Astrocyte (in vitro differentiated cells and primary cell): ENCODE measurements around the gene GABBR2. TPM values are rescaled to one million over a fixed set of nuclear protein-coding genes. Genes with fewer than 3 reads are reported as not detected.

Source experiments
- DNase-seq: peaks from one replicate; pipeline ENCODE4 v3.0.0-alpha.2; 2010; ENCODE audit warnings: low read depth
- FAIRE-seq: peaks from 2 replicates; lab custom pipeline; 2011; peaks lifted over from hg19 to GRCh38; lab: Jason Lieb, UNC
- H2AFZ ChIP-seq: 2 replicates; pipeline ENCODE4 v1.6.0; 2012; ENCODE audit warnings: low read depth, low read length, inconsistent platforms
- H3K27ac ChIP-seq: 2 replicates; pipeline ENCODE4 v1.5.1; 2011; ENCODE audit warnings: low read depth, low read length, inconsistent platforms
- H3K27me3 ChIP-seq: 2 replicates; pipeline ENCODE4 v1.6.0; 2011; ENCODE audit warnings: low read length, inconsistent platforms; ENCODE audit not compliant: insufficient read depth
- H3K36me3 ChIP-seq: 2 replicates; pipeline ENCODE4 v1.5.1; 2011; ENCODE audit warnings: low read length, inconsistent platforms; ENCODE audit not compliant: insufficient read depth
- H3K4me1 ChIP-seq: 2 replicates; pipeline ENCODE4 v1.5.1; 2011; ENCODE audit warnings: low read length, inconsistent platforms; ENCODE audit not compliant: insufficient read depth
- H3K4me2 ChIP-seq: 2 replicates; pipeline ENCODE4 v1.6.0; 2012; ENCODE audit warnings: low read length, inconsistent platforms
- H3K4me3 ChIP-seq: 2 replicates; pipeline ENCODE4 v1.5.1; 2011; ENCODE audit warnings: low read depth, mild to moderate bottlenecking, low read length, inconsistent platforms; ENCODE audit not compliant: insufficient read depth
- H3K79me2 ChIP-seq: 2 replicates; pipeline ENCODE4 v1.6.0; 2012; ENCODE audit warnings: mild to moderate bottlenecking, low read length, inconsistent platforms; ENCODE audit not compliant: insufficient read depth
- H3K9ac ChIP-seq: 2 replicates; pipeline ENCODE4 v1.6.0; 2012; ENCODE audit warnings: mild to moderate bottlenecking, low read length, inconsistent platforms
- H3K9me3 ChIP-seq: 2 replicates; pipeline ENCODE4 v1.5.1; 2012; ENCODE audit warnings: low read depth, mild to moderate bottlenecking, low read length, inconsistent platforms; ENCODE audit not compliant: insufficient read depth
- H4K20me1 ChIP-seq: 2 replicates; pipeline ENCODE4 v1.6.0; 2012; ENCODE audit warnings: low read length, inconsistent platforms; ENCODE audit not compliant: insufficient read depth
- H3K27ac Mint-ChIP-seq: one replicate; pipeline ENCODE4 v1.8.0; 2021; ENCODE audit warnings: mild to moderate bottlenecking, mixed read lengths; ENCODE audit not compliant: unreplicated experiment
- H3K27me3 Mint-ChIP-seq: one replicate; pipeline ENCODE4 v1.8.0; 2021; ENCODE audit warnings: low read depth, mixed read lengths; ENCODE audit not compliant: unreplicated experiment
- H3K36me3 Mint-ChIP-seq: one replicate; pipeline ENCODE4 v1.8.0; 2021; ENCODE audit warnings: low read depth, mixed read lengths; ENCODE audit not compliant: unreplicated experiment
- H3K4me1 Mint-ChIP-seq: one replicate; pipeline ENCODE4 v1.8.0; 2021; ENCODE audit warnings: low read depth, mixed read lengths; ENCODE audit not compliant: unreplicated experiment
- H3K4me3 Mint-ChIP-seq: one replicate; pipeline ENCODE4 v1.8.0; 2021; ENCODE audit warnings: mild to moderate bottlenecking, moderate library complexity, mixed read lengths; ENCODE audit not compliant: unreplicated experiment
- H3K9me3 Mint-ChIP-seq: one replicate; pipeline ENCODE4 v1.8.0; 2021; ENCODE audit warnings: mild to moderate bottlenecking, mixed read lengths; ENCODE audit not compliant: unreplicated experiment
- CTCF ChIP-seq: IDR thresholded peaks from 2 replicates; pipeline ENCODE4 v1.5.1; 2011; ENCODE audit warnings: low read depth, mild to moderate bottlenecking, inconsistent platforms, low read length, moderate library complexity; ENCODE audit not compliant: insufficient read depth
- EZH2 ChIP-seq: IDR thresholded peaks from 2 replicates; pipeline ENCODE4 v1.6.1; 2012; ENCODE audit warnings: mild to moderate bottlenecking, low read length, inconsistent platforms; ENCODE audit not compliant: insufficient read depth
- total RNA-seq: library from RNA; stranded (reverse); gene quantifications from 2 replicates; pipeline ENCODE4 v1.2.1, GENCODE V29; 2021

GABBR2 gene
- total RNA-seq, 1 donor from 2014 or later, result 2.0 TPM

DNA sequence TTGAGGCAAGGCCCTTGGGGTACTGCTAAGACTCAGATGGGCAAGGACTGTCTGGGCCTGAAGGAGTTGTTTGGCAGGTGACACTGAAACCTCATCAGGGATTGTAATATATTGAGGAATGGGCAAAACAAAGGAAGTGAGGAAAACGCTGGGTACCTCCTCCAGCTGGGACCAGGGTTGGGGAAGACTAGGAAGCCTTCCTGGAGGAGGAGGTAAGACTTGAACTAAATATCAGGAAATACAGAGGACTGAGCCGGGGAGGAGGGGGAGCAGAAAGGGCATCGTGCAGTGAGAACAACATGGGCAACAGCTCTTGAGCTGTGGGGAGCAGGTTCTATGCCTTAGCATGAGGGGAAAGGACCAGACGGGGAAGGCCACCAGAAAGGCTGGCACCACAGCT is 144.0 kb downstream of the GABBR2 start:
- no peak overlapping the region for H3K4me3 ChIP-seq
- FAIRE-seq, result no peak
- Mint-ChIP-seq H3K4me3 (no peak overlapping the region), H3K9me3 (no peaks in the 10 kb centered on the region), H3K4me1 (peaks cover 2% of the 10 kb centered on the region), H3K36me3 (peaks cover 3% of the 10 kb centered on the region), H3K27ac (no peak overlapping the region), H3K27me3 (peaks cover 51% of the 10 kb centered on the region)
- H3K9me3 ChIP-seq, result no peaks in the 10 kb centered on the region
- no peak overlapping the region for H3K9ac ChIP-seq
- H3K36me3 ChIP-seq, result no peaks in the 10 kb centered on the region
- no peak overlapping the region for H3K27ac ChIP-seq
- TF ChIP-seq CTCF (no peak), EZH2 (no peak)
- H3K4me2 ChIP-seq, result no peak overlapping the region
- no peak for DNase-seq
- H2AFZ ChIP-seq, result no peak overlapping the region
- no peaks in the 10 kb centered on the region for H3K79me2 ChIP-seq
- no peaks in the 10 kb centered on the region for H4K20me1 ChIP-seq
- H3K27me3 ChIP-seq, result peaks cover 3% of the 10 kb centered on the region
- no peaks in the 10 kb centered on the region for H3K4me1 ChIP-seq

GRCh38 chr9:98563988-98564387 is 144.7 kb downstream of the GABBR2 start:
- Histone ChIP-seq H3K27ac (no peak overlapping the region), H3K4me1 (no peaks in the 10 kb centered on the region), H3K4me3 (no peak overlapping the region), H3K4me2 (no peak overlapping the region), H3K79me2 (no peaks in the 10 kb centered on the region), H3K9ac (no peak overlapping the region), H2AFZ (no peak overlapping the region), H3K9me3 (no peaks in the 10 kb centered on the region), H3K36me3 (no peaks in the 10 kb centered on the region), H3K27me3 (no peaks in the 10 kb centered on the region), H4K20me1 (no peaks in the 10 kb centered on the region)
- H3K36me3 Mint-ChIP-seq, result peaks cover 3% of the 10 kb centered on the region
- DNase-seq, result no peak
- no peak for TF ChIP-seq EZH2
- no peak for FAIRE-seq
- peaks cover 2% of the 10 kb centered on the region for H3K4me1 Mint-ChIP-seq
- H3K27me3 Mint-ChIP-seq, result peaks cover 43% of the 10 kb centered on the region
- no peak overlapping the region for H3K27ac Mint-ChIP-seq
- H3K9me3 Mint-ChIP-seq, result no peaks in the 10 kb centered on the region
- no peak overlapping the region for H3K4me3 Mint-ChIP-seq

DNA sequence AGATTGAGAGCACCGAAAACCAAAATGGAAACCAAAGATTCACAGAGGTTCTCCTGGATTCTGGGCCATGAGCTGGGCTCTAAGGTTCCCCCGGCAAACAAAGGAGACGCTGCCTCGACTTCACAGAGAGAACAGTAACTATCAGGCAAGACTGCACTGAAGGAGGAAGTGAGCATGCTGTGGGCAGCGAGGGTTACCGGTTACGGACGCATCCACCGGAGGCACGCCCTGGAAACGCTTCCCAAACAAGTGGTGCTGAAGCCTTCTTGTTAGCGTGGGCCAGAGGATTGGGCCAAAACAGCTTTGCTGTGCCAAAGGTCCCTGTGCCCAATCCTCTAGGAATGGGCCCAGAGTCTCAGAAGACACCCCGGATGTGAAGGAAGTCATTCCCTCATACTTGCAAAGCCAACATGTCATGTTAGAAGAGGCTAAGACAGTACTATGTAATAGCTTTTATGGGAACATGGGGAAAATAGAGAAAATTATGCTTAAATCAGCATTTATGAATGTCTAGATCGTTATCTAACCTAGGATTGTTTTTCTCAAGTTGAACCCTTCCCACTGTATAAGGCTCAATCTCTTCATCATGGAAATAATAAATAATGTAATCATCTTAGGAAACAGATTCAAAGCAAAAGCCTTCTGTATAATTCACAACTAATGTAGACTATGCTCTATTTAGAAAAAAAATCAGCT is 145.4 kb downstream of the GABBR2 start:
- no peak overlapping the region for H3K27ac Mint-ChIP-seq
- H3K36me3 Mint-ChIP-seq, result peaks cover 3% of the 10 kb centered on the region
- no peaks in the 10 kb centered on the region for H3K36me3 ChIP-seq
- H3K4me2 ChIP-seq, result no peak overlapping the region
- H3K9ac ChIP-seq, result no peak overlapping the region
- no peaks in the 10 kb centered on the region for H3K9me3 Mint-ChIP-seq
- H4K20me1 ChIP-seq, result no peaks in the 10 kb centered on the region
- H3K4me1 Mint-ChIP-seq, result peaks cover 7% of the 10 kb centered on the region
- H3K4me3 Mint-ChIP-seq, result no peak overlapping the region
- H3K9me3 ChIP-seq, result no peaks in the 10 kb centered on the region
- H3K79me2 ChIP-seq, result no peaks in the 10 kb centered on the region
- TF ChIP-seq CTCF (no peak), EZH2 (no peak)
- H3K27ac ChIP-seq, result no peak overlapping the region
- H2AFZ ChIP-seq, result no peak overlapping the region
- FAIRE-seq, result no peak
- no peak for DNase-seq
- no peaks in the 10 kb centered on the region for H3K27me3 ChIP-seq
- peaks cover 3% of the 10 kb centered on the region for H3K4me1 ChIP-seq
- H3K27me3 Mint-ChIP-seq, result peaks cover 40% of the 10 kb centered on the region
- no peak overlapping the region for H3K4me3 ChIP-seq
